ENCODE data around the gene MMP24OS. TPM values are rescaled to one million over a fixed set of nuclear protein-coding genes. Genes with fewer than 3 reads are reported as not detected.
A peak's percentile ranks its signal among the peaks of the same experiment; 100 is the strongest.

Gene MMP24OS
- total RNA-seq, 4 donors from 2014 or later: 25.2 to 46.8 (median 35.2) TPM

DNA sequence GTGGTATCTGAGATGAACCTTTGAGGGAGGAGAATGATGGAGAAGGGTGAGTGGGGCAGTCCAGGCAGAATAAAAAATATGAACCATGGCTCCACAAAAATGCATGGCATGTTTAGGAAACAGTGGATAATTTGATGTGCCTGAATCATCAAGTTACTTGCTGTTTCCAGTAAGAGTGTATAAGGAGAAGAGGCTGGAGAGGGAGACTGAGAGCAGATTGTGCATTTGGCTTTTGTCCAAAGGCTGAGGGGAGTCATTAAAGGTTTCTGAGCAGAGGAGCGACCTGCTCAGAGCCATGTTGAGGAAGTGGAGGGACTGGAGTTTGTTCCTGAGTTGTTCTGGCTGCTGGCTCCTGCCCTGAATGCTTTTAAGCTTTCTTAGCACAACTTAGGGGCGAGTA lies 45.3 kb downstream of the MMP24OS start:
- no peaks in the 10 kb centered on the region for H3K9me3 ChIP-seq
- TF ChIP-seq POLR2AphosphoS5 (IDR thresholded peaks at IDR 0.05) (no peak), POLR2A (IDR thresholded peaks at IDR 0.05) (no peak), EP300 (IDR thresholded peaks at IDR 0.05) (no peak)
- TF ChIP-seq, protein P1, sequence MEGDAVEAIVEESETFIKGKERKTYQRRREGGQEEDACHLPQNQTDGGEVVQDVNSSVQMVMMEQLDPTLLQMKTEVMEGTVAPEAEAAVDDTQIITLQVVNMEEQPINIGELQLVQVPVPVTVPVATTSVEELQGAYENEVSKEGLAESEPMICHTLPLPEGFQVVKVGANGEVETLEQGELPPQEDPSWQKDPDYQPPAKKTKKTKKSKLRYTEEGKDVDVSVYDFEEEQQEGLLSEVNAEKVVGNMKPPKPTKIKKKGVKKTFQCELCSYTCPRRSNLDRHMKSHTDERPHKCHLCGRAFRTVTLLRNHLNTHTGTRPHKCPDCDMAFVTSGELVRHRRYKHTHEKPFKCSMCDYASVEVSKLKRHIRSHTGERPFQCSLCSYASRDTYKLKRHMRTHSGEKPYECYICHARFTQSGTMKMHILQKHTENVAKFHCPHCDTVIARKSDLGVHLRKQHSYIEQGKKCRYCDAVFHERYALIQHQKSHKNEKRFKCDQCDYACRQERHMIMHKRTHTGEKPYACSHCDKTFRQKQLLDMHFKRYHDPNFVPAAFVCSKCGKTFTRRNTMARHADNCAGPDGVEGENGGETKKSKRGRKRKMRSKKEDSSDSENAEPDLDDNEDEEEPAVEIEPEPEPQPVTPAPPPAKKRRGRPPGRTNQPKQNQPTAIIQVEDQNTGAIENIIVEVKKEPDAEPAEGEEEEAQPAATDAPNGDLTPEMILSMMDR (IDR thresholded peaks at IDR 0.05): no peak
- H3K36me3 ChIP-seq: no peaks in the 10 kb centered on the region
- H3K27me3 ChIP-seq: no peaks in the 10 kb centered on the region
- 61% methylated on average over 2 of the region's 2 CpGs for WGBS
- H3K4me3 ChIP-seq: no peak overlapping the region
- no peak for DNase-seq (ENCODE audit: low spot score in 2 of 2)
- no peaks in the 10 kb centered on the region for H3K4me1 ChIP-seq
- no peak overlapping the region for H3K27ac ChIP-seq

DNA sequence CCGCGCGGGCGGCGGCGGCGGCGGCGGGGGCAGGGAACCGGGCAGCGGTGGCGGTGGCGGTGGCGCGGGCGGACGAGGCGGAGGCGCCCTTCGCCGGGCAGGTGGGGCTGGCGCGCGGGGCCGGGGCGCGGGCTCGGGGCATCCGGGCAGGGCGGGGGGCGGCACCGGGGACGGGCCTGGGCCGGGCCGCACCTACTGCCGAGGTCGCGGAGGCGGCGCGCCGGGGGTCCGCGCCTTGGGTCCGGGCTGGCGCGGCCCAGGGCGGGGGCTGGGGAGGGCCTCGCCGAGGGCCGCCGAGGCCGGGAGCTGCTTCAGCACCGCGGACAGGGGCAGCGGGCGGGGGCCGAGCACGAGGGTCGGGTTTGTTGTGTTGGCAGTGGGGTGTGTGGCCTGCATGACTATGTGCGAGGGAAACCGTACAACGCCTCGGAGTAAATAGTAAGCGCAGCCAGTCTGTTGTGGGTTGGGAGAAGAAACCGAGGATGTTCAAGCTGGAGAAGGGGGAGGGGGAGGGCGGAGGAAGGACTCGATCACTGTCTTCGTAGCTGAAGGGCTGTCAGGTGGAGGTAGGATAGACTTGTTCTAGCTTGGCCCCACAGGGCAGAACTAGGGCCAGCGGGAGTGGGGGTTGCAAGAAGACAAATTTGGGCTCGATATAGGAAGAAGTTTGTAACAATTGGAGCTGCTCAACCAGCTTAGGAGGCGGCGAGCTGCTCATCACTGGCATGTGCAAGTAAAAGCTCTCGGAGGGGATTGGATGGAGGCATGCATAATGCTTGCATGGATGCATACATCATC lies 50.8 kb downstream of the MMP24OS start:
- TF ChIP-seq POLR2AphosphoS5 (IDR thresholded peaks at IDR 0.05): no peak
- TF ChIP-seq, protein P1 (IDR thresholded peaks at IDR 0.05): no peak
- WGBS: 30% methylated on average over 15 of the region's 74 CpGs
- DNase-seq (ENCODE audit: low spot score in 2 of 2): no peak
- H3K36me3 ChIP-seq: no peaks in the 10 kb centered on the region
- H3K27me3 ChIP-seq: no peaks in the 10 kb centered on the region
- H3K9me3 ChIP-seq: no peaks in the 10 kb centered on the region
- peak overlapping the region; percentile 41 for H3K4me3 ChIP-seq
- no peak overlapping the region for H3K27ac ChIP-seq
- no peaks in the 10 kb centered on the region for H3K4me1 ChIP-seq

Other genes with a start within 250 kb of the MMP24OS start
- gene TRPC4AP, start 185.3 kb downstream of the MMP24OS start, total RNA-seq: 10 to 100 TPM; 48.4 to 87.3 (median 57.8) TPM
- gene EDEM2, start 130.8 kb downstream of the MMP24OS start, total RNA-seq: 10 to 100 TPM; 11.8 to 18.0 (median 13.2) TPM
- 10 to 100 TPM; 16.4 to 26.6 (median 23.4) TPM for gene PROCR, start 106.0 kb downstream of the MMP24OS start, total RNA-seq
- under 1 TPM in 3 of 4 donors, not detected in 1; 0.16 to 0.47 (median 0.44) TPM for gene MMP24, start 51.4 kb downstream of the MMP24OS start, total RNA-seq
- gene EIF6, start 6.7 kb upstream of the MMP24OS start, total RNA-seq: 100 to 1,000 TPM; 111 to 229 (median 174) TPM
- 10 to 100 TPM; 29.3 to 68.8 (median 65.0) TPM for gene FAM83C, start 14.3 kb upstream of the MMP24OS start, total RNA-seq
- 10 to 100 TPM; 22.5 to 85.7 (median 32.1) TPM for gene UQCC1, start 133.9 kb upstream of the MMP24OS start, total RNA-seq
- not detected for gene GDF5, start 160.1 kb upstream of the MMP24OS start, total RNA-seq
- gene CEP250, start 177.5 kb upstream of the MMP24OS start, total RNA-seq: 10 to 100 TPM; 18.8 to 55.4 (median 27.1) TPM